Peyer's patch (tissue), 4 donors: ENCODE measurements around the gene PDPN.

ENCODE experiments used
- CTCF ChIP-seq, 6 experiments: fragments of 450-650 bp in 4 of 6; fragments of 200-600 bp in 2 of 6; sonication (generic) in 1 of 6; IDR thresholded peaks; one replicate each; pipeline ENCODE4 v1.5.1; 2017 to 2019; ENCODE audit warnings: antibody characterized with exemption in 6 of 6, mild to moderate bottlenecking in 3 of 6, moderate library complexity in 1 of 6
- POLR2A ChIP-seq, 2 donors: fragments of 450-650 bp; IDR thresholded peaks; one replicate each; pipeline ENCODE4 v1.5.1; 2017; ENCODE audit warnings: antibody characterized with exemption in 2 of 2, mild to moderate bottlenecking in 2 of 2, moderate library complexity in 2 of 2

- TF ChIP-seq POLR2A (IDR thresholded peaks at IDR 0.05) (no peak), CTCF (IDR thresholded peaks at IDR 0.05) (no peak)
These were observed 1.4 kb downstream of the PDPN start for GRCh38 chr1:13584876-13585611.
